ENCODE measurements around the gene PLEKHH2.
"Not testable (repeated sequence)": the region's sequence is repeated elsewhere in the genome, so short reads cannot be mapped to it uniquely, and the experiment has no call there.

The PLEKHH2 gene

DNA sequence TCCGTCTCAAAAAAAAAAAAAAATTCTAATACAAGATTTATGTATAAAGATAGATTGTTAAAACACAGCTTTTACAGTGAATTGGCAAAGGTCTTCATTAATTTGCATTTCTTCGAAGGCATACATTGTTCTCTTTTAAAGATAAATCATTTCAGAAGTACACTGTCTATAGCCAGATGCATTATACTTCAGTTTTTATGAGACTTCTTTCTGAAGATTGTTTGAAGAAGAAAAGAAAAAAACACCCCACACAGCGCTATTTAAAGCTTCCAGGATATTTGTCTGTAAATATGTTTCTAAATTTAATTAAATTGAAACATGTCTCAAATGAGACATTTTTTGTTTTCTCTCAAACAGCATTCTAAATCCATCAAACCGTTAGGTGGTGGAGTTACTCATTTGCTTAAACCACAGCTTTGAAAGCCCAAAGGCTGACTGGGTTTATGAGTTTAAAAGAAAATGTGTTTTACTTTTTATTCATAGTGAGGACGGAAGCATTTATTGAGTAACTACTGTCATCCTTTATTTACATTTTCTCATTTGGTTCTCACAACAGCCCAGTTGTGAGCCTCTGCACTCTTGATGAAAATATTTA lies 81.6 kb downstream of the PLEKHH2 start:
- DNase-seq = no peak

DNA sequence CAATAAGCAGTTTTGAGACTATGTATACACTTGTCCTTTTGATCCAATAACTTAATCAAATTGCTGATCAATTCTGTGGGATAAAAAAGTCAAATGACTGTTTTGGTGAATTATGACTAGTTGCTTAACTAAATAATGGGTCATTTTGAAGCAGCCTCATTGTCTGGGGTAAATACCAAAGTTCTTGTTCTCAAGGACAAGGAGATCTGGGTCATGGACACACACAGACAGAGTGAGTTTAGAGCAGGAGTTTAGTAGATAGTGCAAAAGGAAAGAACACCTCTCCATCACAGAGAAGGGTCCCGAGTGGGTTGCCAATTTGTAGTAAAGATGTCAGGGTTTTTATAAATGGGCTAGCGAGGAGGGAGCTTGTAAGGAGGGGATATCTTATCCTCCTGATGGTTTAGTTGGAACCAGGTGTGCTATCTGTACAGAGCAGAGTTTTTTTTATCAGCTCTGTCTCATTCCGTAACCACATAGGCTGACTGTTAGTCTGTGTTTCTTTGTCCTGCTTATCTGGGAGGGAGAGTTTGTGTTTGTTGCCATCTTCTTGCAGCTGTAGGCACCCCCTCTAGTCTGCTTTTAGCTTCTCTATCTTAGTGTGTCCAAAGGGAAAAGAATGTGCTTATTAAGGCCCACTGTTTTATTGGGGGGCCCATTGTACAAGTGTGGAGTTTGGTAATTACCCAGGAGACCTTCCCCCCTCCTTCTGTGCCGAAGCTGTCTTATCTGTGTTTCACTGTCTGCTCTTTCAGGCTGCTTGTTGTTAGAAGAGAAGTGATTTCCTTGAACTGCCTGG lies 87.9 kb downstream of the PLEKHH2 start:
- DNase-seq = no peak

DNA sequence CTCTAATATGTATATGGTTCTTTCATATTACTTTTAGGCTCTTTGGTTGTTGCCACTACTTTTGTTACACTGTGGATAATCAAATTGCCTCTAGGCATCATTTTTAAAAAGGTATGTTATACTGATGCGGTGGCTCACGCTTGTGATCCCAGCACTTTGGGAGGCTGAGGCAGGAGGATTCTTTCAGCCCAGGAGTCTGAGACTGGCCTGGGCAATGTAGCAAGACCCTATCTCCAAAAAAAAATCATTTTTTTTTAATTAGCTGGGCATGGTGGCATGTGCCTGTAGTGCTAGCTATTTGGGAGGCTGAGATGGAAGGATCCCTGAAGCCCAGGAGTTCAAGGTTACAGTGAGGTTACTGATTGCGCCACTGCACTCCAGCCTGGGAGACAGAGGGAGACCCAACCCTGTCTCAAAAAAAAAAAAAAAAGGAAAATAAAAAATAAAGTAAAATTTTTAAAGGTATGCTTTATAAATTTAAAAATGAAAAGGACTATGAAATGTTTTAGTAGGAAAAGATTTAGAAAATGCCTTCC lies 88.7 kb downstream of the PLEKHH2 start:
- DNase-seq = no peak

DNA sequence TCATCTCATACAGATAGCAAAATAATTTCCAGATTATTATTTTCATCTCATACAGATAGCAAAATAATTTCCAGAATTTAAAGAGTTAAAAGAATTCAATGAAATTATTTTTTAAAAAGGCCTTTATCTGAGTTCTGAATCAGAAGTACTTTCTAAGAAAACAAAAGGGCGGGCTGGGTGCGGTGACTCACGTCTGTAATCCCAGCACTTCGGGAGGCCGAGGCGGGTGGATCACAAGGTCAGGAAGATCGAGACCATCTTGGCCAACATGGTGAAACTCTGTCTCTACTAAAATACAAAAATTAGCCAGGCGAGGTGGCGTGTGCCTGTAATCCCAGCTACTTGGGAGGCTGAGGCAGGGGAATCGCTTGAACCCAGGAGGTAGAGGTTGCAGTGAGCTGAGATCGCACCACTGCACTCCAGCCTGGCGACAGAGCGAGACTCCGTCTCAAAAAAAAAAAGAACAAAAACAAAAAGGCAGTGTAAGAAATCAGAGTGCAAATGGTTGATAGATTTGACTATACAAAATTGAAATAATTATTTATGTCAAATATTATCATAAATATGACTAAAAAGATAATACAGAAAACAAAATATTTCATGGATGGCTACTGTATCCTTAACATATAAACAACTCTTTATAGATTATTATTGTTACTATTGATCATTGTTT lies 90.0 kb downstream of the PLEKHH2 start:
- not testable (repeated sequence) for DNase-seq

DNA sequence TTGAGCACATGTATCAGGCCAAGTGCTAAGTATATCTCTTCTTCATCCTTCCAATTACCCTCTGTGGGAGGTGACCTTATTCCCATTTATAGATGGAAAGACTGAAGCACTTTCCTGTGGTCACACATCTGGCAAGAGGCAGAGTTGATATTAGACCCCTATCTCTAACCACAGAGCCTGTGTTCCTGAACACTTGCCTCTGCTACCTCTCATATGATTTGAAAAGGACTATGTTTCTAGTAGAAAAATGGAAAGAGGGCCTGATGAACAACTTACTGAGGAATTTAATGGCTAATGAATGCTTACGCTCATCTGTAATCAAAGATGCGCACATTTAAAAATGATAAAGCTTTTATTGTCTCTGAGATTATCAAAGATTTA lies 90.6 kb downstream of the PLEKHH2 start:
- DNase-seq = no peak

DNA sequence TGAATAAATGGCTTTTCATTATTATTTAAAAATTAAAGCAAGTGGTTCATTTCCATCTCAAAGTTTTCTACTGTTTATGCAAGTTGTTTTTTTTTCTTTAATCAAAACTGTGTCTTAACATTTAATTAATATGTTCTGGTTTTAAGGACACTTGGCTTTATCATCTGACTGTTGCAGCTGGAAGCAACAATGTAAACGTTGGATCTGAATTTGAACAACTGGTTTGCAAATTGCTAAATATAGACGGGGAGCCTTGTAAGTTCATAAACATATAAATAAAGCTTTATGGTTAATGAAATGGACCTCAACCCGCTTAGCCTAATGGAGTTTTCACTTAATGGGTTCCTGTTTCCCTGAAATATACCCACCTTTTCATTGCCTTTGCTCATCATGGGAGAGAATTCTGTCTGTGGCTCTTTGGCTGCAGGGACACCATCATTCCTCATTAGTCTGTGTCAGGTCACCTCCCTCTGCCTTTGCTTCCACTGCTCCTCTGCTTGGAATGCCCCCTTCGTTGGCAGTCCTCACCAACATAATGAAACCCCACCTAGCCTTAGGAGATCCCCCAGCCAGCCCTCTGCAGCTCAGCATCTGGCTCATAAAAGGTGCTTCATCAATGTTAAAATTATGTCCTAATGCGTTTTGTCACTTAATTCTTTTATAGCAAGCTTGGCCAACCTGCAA lies 92.6 kb downstream of the PLEKHH2 start:
- no peak for DNase-seq

DNA sequence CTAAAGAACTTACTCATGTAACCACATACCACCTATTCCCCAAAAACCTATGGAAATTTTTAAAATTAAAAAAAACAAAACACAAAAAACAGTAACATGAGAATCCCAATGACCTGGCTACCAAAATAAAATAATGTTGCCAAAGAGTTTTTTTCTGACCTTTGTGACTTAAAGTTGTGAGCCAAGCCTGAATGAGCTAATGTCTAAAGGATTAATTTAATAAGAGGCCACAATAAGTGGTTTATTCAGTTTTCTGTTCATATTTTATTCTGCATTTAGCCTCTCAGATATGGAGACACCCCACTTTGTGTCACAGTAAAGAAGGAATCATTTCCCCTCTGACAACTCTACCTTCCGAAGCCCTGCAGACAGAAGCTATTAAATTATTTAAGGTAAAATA lies 94.2 kb downstream of the PLEKHH2 start:
- DNase-seq = no peak

DNA sequence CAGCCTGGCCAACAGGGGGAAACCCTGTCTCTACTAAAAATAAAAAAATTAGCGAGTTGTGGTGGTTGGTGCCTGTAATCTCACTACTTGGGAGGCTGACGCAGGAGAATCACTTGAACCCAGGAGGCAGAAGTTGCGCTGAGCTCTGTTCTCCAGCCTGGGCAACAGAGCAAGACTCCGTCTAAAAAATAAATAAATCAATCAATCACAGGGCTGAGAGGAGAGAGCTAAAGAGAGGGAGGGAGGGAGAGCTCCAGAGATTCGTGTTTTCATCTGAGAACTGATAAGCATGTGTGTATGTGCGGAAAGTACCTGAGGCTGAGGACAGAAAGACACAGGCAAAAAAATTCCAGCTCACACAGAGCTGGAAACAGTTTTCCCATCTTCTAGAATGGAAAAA lies 99.6 kb downstream of the PLEKHH2 start:
- no peak for DNase-seq

DNA sequence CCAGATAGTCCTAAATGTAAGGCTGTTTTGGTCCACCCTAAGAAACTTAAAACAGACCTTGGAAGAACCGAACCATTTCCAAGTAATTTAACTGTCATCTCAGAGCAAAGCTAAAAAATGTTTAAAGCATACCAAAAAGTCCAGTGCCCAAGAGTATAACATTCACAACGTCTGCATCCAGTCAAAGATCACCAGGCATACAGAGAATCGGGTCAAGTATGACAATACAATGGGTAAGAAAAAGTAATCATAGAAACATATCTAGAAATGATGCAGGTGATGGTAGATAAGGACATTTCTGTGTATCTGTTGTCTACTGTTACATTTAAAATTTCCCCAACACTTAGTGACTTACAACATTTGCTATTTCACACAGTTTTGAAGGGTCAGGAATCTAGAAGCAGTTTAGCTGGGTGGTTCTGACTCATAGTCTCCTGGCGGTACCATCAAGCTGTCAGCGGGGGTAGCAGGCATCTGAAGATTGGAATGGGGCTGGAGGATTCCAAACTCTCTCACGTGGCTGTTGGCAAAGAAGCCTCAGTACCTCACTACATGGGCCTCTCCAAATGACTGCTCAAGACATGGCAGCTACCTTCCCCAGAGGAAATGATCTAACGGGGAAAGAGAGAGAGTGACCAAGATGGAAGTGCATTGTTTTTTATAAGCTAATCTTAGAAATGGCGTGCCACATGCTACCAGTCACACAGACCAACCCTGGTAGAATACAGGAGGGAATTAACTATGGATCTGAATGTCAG lies 100.2 kb downstream of the PLEKHH2 start:
- DNase-seq = no peak

DNA sequence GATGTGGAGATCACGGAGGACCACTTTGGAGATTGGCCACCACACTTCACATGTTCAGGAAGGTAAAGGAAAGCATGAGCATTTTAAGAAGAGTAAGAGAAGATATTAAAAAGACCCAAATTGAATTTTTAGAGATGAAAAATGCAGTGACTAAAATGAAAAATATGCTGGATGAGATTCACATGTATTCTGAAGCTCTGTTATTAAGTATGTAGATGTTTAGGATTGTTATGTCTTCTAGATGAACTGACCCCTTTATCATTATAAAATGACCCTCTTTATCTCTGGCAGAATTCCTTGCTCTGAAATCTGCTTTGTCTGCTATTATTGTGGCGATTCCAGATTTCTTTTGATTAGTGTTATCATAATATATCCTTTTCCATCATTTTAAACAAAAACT lies 100.8 kb downstream of the PLEKHH2 start:
- DNase-seq = no peak

DNA sequence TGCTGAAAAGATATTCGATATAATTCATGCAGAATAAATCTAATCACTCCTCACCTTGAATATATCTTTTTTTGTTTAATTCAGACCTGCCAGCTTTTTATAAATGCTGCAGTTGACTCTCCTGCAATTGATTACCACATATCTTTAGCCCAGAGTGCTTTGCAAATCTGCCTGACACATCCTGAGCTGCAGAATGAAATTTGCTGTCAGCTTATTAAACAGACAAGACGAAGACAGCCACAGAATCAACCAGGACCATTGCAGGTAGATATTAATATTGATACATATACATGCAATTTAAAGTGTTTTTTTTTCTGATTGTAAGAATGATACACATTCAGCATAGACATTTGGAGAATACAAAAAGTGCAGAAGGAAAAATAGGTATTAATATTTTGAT lies 101.2 kb downstream of the PLEKHH2 start:
- DNase-seq = no peak

DNA sequence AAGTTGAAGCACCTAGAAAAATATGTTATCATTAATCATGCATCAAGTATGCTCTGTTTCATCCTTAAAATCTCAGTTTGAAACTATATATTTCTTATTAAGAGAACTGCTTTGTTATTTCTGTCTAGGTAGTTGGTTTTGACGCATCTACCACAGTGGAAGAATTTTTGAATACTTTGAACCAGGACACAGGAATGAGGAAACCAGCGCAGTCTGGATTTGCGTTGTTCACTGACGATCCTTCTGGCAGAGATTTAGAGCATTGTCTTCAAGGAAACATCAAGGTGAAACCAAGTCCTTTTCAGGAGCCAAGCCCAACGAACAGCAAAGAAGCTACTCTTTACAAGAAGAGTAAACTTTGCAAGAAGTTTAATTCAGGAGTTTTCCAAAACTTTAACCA lies 106.6 kb downstream of the PLEKHH2 start:
- DNase-seq = no peak

DNA sequence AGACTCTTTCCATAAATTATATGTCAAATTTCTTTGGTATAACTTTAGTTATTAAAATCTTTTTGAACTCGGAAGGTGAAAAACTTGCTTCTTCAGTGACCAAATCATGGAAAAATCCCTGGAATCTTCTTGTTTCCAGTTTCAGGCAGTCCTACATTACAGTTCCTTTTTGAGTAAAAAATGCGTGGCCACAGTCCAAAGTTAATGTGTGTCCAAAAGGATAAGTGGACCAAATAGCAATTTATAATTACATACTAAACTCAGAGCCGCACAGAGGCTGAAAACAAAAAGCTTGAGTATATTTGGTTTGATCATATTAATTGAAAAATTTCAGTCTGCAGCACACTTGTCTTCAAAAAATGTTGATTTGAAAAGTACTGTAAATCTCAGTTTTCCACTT lies 108.4 kb downstream of the PLEKHH2 start:
- no peak for DNase-seq

DNA sequence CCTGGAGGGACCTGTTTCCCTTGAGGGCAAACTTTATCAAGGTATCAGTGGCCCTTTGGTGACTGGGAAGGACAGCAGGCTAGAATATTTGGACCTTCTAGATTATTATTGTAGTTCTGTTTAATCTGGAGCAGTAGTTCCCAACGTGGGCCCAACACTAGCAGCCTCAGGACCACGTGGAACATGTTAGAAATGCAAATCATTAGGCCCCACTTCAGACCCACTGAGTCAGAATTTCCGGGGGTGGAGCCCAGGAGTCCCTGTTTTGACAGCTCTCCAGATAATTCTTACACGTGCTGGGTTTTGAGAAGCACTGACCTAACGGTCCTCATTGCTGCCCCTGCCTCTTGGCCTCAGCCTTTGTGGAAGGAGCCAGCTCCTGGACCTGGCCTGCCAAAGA lies 111.3 kb downstream of the PLEKHH2 start:
- no peak for DNase-seq

DNA sequence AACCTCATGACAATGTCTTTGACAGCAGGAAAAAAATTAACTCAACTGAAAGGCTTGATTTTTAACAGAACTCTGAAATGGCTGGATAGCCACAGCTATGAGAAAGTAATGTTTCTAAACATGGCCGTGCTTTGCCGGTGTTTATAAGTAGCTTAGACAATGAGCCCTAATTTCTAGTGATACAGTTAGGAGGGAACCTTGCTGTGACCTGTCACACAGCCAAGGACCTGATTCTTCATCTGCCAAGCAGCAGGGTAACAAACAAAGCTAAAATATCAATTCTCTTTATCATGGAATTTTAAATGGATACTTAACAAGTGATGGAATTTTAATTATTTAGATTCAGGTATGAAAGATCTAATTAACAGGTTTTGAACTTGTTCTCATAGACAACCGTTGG lies 112.5 kb downstream of the PLEKHH2 start:
- no peak for DNase-seq

DNA sequence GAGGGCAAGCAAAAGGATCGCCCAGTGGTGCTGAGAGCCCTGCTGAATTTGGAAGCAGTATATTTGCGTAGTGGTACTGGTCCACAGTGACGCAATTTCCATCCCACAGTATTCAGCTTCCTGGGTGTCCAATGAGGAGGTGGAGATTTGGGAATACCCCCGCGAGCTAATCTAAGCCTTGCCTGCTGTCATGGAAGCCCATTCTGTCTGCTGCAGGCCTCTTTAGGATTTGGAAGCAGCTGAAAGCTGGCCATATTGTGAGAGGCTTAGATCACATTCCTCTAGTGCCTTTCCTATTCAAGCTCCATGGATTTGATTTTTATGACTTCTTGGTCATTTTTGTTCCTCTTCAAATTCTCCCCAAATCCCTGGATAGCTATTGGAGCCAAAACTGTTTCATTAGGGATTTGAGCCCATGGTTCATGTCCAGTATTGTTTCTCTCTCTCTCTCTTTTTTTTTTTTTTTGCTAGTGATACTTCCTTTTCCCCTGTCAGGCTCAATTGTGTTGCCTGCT lies 114.5 kb downstream of the PLEKHH2 start:
- no peak for DNase-seq

DNA sequence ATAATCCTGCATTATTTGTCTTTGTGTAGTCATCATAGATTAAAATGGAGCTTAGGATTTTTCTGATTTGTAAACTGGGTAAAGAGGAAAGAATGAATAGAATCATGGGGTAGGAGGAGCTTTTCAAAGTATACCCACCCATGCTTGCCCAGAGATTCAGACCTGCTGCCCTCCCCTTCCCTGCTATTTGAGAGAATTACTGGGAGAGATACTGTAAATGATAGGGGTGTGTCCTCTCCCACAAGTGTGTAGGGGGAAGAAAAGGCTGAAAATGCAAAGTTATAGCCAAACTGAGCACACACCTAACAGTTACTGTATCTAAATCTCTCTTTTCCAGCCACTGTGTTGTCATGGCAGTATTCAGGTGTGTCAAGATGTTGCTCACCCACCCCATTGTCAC lies 115.2 kb downstream of the PLEKHH2 start:
- no peak for DNase-seq

DNA sequence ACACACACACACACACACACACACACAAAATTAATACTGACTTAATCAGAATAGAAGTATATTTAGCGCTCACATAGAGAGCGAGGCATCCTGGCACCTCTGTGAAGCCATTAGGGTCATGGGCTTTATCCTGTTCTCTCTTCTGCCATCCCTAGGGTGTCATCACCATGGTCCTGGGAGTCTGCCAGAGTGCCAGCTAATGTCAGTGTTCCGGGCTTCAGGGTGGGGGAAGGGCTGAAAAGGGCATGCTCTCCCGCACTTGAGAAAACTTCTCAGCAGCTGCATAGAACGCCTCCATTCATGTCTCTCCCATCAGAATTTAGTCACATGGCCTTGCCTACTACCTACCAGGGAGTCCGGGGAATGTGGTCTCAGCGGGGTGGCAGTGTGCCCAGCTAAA lies 117.1 kb downstream of the PLEKHH2 start:
- DNase-seq = no peak

DNA sequence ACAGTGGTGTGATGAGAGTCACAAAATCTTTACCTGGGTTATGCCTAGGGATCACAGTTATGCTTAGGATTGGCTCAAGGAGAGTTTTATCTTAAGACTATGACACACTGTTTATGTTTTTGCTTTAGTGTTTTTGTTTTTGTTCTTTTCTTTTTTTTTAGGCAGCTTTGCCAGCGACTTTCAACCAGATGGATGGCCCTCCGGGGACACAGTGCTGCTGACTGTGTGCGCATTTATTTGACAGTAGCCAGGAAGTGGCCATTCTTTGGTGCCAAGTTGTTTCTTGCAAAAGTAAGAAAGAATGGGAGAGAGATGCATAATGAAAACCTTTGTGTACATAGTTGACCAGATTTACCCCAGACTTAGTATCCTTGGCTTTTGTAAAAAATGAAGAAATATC lies 121.7 kb downstream of the PLEKHH2 start:
- DNase-seq = no peak

DNA sequence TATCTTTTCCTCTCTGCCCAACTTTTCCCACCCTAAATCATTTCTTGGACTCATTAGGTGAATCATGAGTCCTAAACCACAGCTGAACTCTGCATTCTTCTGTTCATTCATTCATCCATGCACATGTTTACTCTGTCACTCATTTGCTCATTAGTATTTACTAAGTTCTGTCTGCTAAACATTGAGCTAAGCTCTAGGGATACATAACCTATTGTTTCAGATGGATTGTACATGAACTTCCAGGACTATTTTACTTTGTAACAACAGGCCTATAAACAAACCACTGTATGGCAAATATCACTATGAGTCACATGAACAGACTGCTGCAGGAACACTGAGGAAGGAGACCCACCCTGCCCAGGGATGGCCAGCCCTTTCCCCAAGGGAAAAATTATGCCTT lies 122.1 kb downstream of the PLEKHH2 start:
- no peak for DNase-seq

DNA sequence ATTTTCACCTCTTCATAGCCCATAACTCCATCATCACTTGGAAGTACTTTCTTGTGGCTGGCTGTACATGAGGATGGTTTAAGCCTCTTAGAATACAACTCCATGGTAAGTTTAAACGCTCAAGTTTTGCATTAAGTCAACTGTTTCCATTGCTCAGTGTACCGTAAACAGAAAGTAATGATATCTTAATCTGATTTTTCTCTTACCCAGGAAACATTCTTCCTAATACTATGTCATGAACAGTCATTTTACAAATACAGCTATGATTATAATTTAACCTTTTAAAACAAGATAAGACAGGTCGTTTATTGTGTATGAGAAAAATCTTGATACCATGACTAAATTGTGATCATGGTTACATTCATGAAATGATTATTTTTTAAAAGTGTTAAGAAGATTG lies 125.2 kb downstream of the PLEKHH2 start:
- DNase-seq = no peak

DNA sequence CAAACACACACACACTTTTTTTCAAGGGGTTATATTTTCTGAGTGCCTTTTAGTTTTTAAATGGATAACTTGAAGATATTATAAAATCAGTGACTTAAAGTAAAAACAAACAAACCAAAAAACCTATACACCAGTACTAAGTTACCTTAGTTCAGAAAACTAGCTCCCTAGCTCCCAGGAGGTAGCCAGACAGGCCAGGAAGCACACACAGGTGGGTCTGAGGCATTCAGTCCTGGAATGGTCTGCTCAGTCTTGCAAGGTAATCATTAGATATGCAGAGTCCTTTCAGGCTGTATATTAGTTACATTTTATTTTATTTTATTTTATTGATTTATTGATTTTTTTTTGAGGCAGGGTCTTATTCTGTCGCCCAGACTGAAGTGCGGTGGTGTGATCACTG lies 126.0 kb downstream of the PLEKHH2 start:
- DNase-seq = no peak
